Dendritic cell treated with granulocyte-macrophage colony-stimulating factor and Interleukin-4, amounts not matched to agents 40 ng/mL and 50 ng/mL, for 4 days (primary cell): ENCODE results near the gene RAB11FIP3.
"Not testable (repeated sequence)": the region's sequence is repeated elsewhere in the genome, so short reads cannot be mapped to it uniquely, and the experiment has no call there.

ENCODE experiments used
- H3K27ac Mint-ChIP-seq: one replicate; pipeline ENCODE4 v1.8.0; 2022; ENCODE audit warnings: mild to moderate bottlenecking, mixed read lengths
- H3K27me3 Mint-ChIP-seq: one replicate; pipeline ENCODE4 v1.8.0; 2022; ENCODE audit warnings: mild to moderate bottlenecking, mixed read lengths
- H3K36me3 Mint-ChIP-seq: one replicate; pipeline ENCODE4 v1.8.0; 2022; ENCODE audit warnings: low read depth, mixed read lengths
- H3K4me1 Mint-ChIP-seq: one replicate; pipeline ENCODE4 v1.8.0; 2022; ENCODE audit warnings: low read depth, mixed read lengths
- H3K4me3 Mint-ChIP-seq: one replicate; pipeline ENCODE4 v1.8.0; 2022; ENCODE audit warnings: mild to moderate bottlenecking, moderate library complexity, mixed read lengths
- H3K9me3 Mint-ChIP-seq: one replicate; pipeline ENCODE4 v1.8.0; 2022; ENCODE audit warnings: mixed read lengths
- intact Hi-C: fragments of 100-400 bp; cut with micrococcal nuclease; formaldehyde crosslinking; loops from one replicate; pipeline ENCODE4 v1.15.0; 2022

RAB11FIP3 gene, protein sequence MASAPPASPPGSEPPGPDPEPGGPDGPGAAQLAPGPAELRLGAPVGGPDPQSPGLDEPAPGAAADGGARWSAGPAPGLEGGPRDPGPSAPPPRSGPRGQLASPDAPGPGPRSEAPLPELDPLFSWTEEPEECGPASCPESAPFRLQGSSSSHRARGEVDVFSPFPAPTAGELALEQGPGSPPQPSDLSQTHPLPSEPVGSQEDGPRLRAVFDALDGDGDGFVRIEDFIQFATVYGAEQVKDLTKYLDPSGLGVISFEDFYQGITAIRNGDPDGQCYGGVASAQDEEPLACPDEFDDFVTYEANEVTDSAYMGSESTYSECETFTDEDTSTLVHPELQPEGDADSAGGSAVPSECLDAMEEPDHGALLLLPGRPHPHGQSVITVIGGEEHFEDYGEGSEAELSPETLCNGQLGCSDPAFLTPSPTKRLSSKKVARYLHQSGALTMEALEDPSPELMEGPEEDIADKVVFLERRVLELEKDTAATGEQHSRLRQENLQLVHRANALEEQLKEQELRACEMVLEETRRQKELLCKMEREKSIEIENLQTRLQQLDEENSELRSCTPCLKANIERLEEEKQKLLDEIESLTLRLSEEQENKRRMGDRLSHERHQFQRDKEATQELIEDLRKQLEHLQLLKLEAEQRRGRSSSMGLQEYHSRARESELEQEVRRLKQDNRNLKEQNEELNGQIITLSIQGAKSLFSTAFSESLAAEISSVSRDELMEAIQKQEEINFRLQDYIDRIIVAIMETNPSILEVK

DNA sequence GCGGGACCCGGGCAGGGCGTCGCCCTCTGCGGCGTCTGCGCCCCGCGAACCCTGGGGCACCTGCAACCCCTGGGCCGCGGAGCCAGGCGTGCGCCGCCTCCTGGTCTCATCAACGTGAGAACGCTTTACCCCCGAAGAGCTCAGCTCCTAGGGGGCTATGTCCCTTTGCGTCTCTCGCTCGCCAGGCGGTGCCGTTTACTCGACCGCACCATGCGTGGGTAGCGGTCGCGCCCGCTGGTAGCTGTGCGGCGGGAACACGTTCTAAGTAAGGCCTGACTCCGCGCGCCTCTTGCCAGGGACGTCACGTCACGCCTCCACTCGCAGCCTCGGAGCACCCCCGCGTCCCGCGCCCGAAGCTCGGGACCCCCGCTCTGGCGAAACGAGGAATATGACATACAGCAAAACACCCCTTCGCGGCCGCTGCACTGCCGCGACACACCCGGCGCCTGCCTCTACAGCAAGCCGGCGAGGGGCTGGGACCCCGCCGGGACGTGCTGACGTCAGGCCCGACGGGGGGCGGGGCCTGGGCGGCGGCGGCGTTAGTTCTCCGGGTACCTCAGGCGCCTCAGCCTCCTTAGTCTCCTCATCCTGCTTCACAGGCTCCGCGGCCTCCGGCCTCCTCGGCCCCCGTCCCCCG is at the start of gene RAB11FIP3:
TSS of gene RAB11FIP3 (plus strand) at position 568 of the 637 bp plus-strand sequence. CDS start 358 bp downstream, outside the sequence.
- peaks cover 40% of the 10 kb centered on the region for H3K4me1 Mint-ChIP-seq
- H3K36me3 Mint-ChIP-seq, result peaks cover 10% of the 10 kb centered on the region
- peaks cover 37% of the 10 kb centered on the region for H3K27me3 Mint-ChIP-seq
- H3K9me3 Mint-ChIP-seq, result no peaks in the 10 kb centered on the region
- peak within 1 kb of the TSS; percentile 82 for H3K4me3 Mint-ChIP-seq
- intact Hi-C loops, result no loop called here
- H3K27ac Mint-ChIP-seq, result peak within 1 kb of the TSS; percentile 87

DNA sequence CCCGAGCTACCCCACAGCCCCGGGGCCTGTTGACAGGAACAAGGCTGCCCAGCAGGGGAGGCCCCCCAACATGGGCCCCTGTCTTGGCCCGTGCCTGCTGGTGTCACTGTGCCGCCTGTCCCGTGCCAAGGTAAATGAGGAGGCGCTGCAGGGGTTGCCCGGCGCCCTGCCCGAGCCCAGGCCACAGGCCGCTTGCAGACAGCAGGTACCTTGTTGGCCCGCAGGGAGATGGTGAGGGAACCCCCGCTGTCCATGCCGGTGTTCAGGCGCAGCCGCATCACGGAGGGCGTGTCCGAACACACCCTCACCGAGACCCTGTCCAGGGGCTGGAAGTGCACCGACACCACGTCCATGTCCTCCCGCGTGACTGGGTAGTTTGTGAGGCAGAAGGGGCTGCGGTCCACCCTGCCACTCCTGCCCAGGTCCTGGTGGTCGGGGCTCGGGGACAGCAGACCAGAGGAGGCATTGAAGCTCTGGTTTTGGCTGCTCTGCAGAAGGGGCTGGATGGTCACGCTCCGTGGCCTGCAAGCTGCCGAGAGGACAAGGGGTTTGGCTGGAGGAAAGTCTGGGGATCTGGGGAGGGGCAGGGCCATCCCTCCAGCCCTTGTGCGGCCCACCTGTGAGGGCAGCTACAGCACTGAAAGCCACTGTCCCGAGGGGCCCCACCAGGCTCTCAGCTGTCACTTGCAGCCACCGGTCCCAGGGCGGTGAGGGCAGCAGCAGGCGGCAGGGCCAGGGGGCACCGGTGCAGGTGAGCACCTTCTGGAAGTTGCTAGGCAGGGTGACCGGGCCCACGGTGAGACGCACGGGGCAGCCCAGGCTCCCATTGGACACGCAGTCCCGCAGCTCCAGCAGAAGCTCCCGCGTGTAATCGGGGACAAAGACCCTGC is 49.3 kb upstream of the RAB11FIP3 start:
- Mint-ChIP-seq H3K4me1 (peaks cover 26% of the 10 kb centered on the region), H3K9me3 (no peaks in the 10 kb centered on the region), H3K36me3 (peaks cover 73% of the 10 kb centered on the region), H3K27me3 (no peaks in the 10 kb centered on the region), H3K27ac (no peak overlapping the region), H3K4me3 (no peak overlapping the region)
- intact Hi-C loops, result no loop called here

DNA sequence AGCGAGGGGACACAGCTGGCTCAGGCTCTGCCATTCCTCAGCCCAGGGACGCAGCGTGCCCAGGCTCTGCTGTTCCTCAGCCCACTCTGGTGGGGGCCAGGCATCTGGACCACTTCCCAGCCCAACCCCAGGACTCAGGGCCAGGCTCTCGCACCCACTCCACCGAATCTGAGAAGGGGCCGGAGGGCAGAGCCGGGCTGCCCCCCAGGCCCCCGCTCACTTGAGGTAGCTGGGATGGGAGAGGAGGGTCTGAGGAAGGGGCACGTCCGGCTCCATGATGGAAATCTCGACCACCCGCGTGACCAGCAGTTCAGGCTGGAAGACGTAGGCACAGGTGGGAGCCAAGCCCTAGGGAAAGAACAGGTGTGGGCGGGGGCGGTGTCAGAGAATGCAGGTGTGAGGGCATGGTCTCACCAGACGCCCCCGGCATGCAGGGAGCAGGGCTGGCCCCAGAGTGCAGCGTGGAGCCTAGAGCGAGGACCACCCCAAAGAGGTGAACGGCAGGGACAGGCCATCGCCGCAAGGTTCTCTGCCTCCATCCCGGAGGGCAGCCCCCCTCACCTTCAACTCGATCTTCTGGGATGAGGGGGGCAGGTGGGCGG is 48.5 kb upstream of the RAB11FIP3 start:
- Mint-ChIP-seq H3K27me3 (no peaks in the 10 kb centered on the region), H3K9me3 (no peaks in the 10 kb centered on the region), H3K4me1 (peaks cover 19% of the 10 kb centered on the region), H3K4me3 (no peak overlapping the region), H3K36me3 (peaks cover 67% of the 10 kb centered on the region), H3K27ac (no peak overlapping the region)
- intact Hi-C loops, result no loop called here

DNA sequence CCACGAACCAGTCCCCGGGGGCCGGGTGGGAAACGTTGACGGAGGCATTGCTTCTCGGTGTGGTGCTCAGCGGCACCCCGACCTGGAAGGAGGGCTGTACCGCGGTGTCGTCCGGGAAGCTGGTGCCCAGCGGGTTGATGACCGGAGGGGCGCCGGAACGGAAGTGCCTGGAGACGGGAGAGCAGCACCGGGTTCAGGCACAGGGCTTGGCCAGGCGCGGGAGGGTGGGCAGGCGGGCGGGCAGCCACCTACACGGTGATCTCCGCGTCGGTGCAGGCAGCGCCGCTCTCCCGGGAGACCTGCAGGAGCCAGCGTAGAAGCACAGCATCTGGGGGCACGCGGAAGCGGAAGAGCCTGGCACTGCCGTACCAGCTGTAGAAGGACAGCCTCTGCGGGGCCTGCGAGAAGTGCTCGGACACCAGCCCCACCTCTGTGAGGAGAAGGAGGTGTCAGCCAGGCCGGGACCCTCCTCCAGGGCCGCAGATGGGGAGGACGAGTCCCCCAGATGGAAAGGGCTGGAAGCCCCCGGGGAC is 48.0 kb upstream of the RAB11FIP3 start:
- peaks cover 19% of the 10 kb centered on the region for H3K4me1 Mint-ChIP-seq
- no peak overlapping the region for H3K27ac Mint-ChIP-seq
- H3K4me3 Mint-ChIP-seq, result no peak overlapping the region
- H3K36me3 Mint-ChIP-seq, result peaks cover 61% of the 10 kb centered on the region
- no peaks in the 10 kb centered on the region for H3K9me3 Mint-ChIP-seq
- H3K27me3 Mint-ChIP-seq, result no peaks in the 10 kb centered on the region
- intact Hi-C loops, result no loop called here

DNA sequence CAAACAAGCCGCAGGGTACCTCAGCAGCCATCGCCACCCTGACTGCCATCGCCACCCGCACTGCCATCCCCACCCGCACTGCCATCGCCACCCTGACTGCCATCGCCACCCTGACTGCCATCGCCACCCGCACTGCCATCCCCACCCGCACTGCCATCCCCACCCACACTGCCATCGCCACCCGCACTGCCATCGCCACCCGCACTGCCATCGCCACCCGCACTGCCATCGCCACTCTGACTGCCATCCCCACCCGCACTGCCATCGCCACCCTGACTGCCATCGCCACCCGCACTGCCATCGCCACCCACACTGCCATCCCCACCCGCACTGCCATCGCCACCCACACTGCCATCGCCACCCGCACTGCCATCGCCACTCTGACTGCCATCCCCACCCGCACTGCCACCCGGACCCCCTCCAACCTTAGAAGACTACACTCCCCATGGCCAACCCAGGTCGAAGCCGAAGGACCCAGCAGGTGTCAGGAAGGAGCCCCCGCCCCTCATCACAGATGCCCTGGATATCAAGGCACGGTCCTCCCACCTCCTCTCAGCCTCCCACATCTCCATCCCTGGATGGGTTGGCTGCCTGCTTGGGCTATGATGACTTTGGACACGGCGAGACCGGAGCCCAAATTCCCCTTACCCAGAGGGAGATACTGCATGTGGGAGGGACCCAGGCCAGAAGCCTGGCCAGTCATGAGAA is 47.2 kb upstream of the RAB11FIP3 start:
- H3K27me3 Mint-ChIP-seq, H3K27ac Mint-ChIP-seq, H3K9me3 Mint-ChIP-seq, intact Hi-C loops, H3K4me3 Mint-ChIP-seq: not testable (repeated sequence)
- H3K4me1 Mint-ChIP-seq, result peaks cover 27% of the 10 kb centered on the region
- H3K36me3 Mint-ChIP-seq, result peaks cover 56% of the 10 kb centered on the region

DNA sequence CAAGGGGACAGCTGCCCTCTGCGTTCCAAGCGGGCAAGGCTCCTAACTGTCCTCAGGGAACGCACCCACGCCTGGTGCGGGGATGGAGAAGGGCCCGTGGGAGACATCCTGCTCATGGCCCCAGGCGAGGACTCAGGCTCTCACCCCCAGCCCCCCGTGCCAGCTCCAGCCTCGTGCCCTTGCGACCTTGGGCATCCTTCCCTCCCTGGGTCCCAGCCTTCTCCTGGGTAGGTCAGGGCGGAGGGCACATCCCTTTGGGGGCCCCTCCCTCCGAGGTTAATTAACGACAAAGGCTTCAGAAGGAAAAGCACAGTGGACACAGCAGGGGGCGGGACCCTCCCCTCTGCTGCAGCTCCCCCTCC is 46.6 kb upstream of the RAB11FIP3 start:
- H3K4me3 Mint-ChIP-seq, result no peak overlapping the region

DNA sequence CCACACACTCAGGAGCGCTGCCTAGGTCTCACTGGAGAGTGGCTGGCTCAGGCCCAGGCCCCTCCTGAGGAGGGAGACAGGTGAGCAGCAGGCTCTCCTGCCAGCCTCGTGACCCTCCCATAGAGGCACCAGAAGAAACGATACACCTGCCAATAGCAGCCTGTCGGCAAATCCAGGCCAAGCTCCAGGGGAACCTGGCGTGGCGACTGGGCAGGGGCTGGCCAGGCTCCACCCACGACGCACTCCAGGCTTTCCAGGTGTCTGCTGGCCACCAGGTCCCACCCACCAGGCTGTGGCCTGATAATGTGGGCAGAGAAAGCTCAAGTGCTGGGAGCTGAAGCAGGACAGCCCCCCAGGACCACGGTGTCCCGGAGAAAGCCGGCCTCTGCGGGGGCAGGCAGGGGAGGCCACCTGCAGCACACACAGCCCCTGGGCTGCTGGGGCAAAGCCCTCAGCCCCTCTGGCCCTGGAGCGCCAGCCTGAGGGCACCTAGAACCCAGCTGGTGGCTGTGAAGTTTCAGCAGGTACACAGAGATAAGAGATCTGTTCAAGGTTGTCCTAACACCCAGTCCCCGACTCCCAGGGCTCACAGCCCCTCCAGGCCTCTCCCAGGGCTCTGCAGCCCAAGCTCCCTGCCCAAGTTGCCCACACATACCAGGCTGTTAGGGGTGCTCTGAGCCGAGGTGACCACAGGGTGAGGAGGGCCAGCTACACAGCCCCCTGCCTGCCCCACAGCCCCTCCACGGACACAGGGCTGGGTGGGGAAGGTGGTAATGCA is 46.1 kb upstream of the RAB11FIP3 start:
- peaks cover 49% of the 10 kb centered on the region for H3K36me3 Mint-ChIP-seq
- intact Hi-C loops, result no loop called here
- H3K4me3 Mint-ChIP-seq, result no peak overlapping the region
- peaks cover 38% of the 10 kb centered on the region for H3K4me1 Mint-ChIP-seq
- no peaks in the 10 kb centered on the region for H3K9me3 Mint-ChIP-seq
- peak overlapping the region; percentile 22 for H3K27ac Mint-ChIP-seq
- peaks cover 6% of the 10 kb centered on the region for H3K27me3 Mint-ChIP-seq

More for the DNA sequence above, 46.6 kb upstream of the RAB11FIP3 start:
- intact Hi-C loops, result no loop called here
- no peaks in the 10 kb centered on the region for H3K9me3 Mint-ChIP-seq
- H3K27me3 Mint-ChIP-seq, result peaks cover 6% of the 10 kb centered on the region
- H3K27ac Mint-ChIP-seq, result no peak overlapping the region
- H3K36me3 Mint-ChIP-seq, result peaks cover 54% of the 10 kb centered on the region
- H3K4me1 Mint-ChIP-seq, result peaks cover 32% of the 10 kb centered on the region

DNA sequence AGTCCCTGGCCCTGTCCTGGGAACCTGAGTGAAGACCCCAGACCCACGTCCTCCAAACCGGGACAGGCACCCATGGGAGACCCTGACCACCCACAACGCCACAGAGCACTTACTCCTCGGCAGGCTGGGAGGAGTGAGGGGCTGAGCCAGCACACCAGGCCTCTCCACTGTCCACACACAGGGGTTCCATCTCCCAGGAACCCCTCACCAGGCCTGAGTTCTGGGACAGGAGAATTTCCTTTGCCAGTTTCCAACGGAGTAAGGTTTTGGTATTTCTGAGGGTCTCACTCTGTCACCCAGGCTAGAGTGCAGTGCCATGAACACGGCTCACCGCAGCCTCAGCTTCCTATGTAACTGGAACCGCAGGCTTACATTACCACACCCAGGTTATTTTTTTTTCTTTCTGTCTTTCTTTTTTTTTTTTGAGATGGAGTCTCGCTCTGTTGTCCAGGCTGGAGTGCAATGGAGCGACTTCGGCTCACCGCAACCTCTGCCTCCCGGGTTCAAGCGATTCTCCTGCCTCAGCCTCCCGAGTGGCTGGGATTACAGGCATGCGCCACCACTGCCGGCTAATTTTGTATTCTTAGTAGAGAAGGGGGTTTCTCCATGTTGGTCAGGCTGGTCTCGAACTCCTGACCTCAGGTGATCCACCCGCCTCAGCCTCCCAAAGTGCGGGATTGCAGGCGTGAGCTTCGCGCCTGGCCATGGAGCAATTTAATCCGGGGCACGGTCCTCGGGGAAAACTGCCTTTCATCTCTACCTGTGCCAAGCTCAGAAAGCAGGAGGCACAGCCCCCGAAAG is 45.3 kb upstream of the RAB11FIP3 start:
- H3K27ac Mint-ChIP-seq, result peak overlapping the region; percentile 22
- intact Hi-C loops, result no loop called here
- H3K27me3 Mint-ChIP-seq, result peaks cover 6% of the 10 kb centered on the region
- H3K4me3 Mint-ChIP-seq, result peak overlapping the region; percentile 77
- H3K4me1 Mint-ChIP-seq, result peaks cover 41% of the 10 kb centered on the region
- H3K36me3 Mint-ChIP-seq, result peaks cover 41% of the 10 kb centered on the region
- no peaks in the 10 kb centered on the region for H3K9me3 Mint-ChIP-seq

DNA sequence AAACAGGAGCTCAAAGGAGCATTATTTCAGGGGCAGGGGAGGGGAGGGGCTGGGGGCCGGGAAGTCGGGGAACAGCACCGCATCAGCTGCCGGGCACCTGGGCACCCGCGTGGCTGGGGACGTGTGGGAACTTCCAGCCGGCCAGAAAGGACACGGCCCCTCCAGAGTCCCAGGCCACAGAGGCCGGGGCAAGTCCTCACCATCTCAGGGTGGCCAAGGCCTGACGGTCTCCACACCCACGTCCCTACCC is 44.8 kb upstream of the RAB11FIP3 start:
- intact Hi-C loops, result no loop called here
- Mint-ChIP-seq H3K9me3 (no peaks in the 10 kb centered on the region), H3K4me1 (peaks cover 41% of the 10 kb centered on the region), H3K36me3 (peaks cover 35% of the 10 kb centered on the region), H3K4me3 (peak overlapping the region; percentile 77), H3K27ac (peak overlapping the region; percentile 39), H3K27me3 (peaks cover 6% of the 10 kb centered on the region)

DNA sequence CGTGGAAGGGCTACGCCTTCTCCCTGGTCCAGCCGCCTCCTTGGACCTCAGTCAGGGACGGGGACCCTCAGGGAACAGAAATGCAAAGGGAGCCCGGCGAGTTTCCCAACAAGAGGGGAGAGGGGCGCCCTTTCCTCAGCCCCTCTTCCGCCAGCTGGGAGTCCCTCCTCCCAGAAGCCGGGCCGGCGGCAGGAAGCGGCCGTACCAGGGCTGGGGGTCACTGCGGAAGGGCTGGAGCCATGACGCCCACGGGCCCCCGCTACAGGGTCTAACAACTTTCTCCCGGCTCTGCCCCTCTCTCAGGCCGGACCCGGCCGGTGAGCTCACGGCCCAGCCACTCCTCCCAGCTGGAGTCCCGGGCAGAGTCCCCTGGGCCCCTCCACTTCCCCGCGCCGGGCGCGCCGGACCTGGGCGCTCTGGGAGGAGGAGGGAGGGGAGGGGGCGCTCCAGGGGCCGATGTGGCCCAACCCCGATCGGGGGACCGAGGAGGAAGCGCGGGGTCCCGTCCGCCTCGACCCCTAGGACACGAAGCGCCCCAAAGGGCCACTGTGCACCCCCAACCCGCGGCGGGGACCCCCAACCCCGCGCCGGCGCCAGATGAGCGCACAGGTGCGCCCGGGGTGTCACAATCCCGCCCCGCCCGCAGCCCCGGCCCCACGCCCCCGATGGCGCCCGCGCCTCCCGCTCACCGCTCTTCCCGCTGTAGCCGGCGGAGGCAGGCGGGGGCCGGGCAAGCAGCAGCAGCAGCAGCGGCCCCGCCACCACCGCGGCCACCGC is 44.2 kb upstream of the RAB11FIP3 start:
- Mint-ChIP-seq H3K27me3 (peaks cover 6% of the 10 kb centered on the region), H3K4me3 (peak overlapping the region; percentile 77), H3K9me3 (no peaks in the 10 kb centered on the region), H3K27ac (peak overlapping the region; percentile 39), H3K4me1 (peaks cover 42% of the 10 kb centered on the region), H3K36me3 (peaks cover 34% of the 10 kb centered on the region)
- intact Hi-C loops, result no loop called here
